Common myeloid progenitor, CD34-positive (primary cell): ENCODE data around the gene TLR7.

Experiments used
- CTCF ChIA-PET: fragments of 350-600 bp; sonication (Branson Sonifier 250); formaldehyde crosslinking; loops from one replicate; lab custom pipeline; 2021; ENCODE audit warnings: antibody characterized with exemption; lab: Charles Lee
- POLR2A ChIA-PET: fragments of 350-600 bp; sonication (Branson Sonifier 250); formaldehyde crosslinking; loops from one replicate; lab custom pipeline; 2021; ENCODE audit warnings: antibody characterized with exemption; lab: Charles Lee
- DNase-seq, 3 donors: peaks; one replicate each; pipeline versions ENCODE4 v3.0.0 to v3.0.0-alpha.2; 2013
- H3K27ac ChIP-seq, 2 experiments: 1 replicate in 1 of 2; 2 replicates in 1 of 2; pipeline ENCODE4 v1.7.0; 2013; ENCODE audit warnings: inconsistent platforms in 2 of 2, low read length in 2 of 2, mild to moderate bottlenecking in 2 of 2, low read depth in 1 of 2, moderate library complexity in 1 of 2; ENCODE audit not compliant: severe bottlenecking in 2 of 2, insufficient read depth in 1 of 2, poor library complexity in 1 of 2
- H3K27me3 ChIP-seq, 5 experiments: replicated peaks in 2 of 5; 1 replicate in 3 of 5; 2 replicates in 2 of 5; pipeline versions ENCODE4 v1.6.1 to v1.7.0; 2013; ENCODE audit warnings: low read length in 4 of 5, mild to moderate bottlenecking in 2 of 5, moderate library complexity in 2 of 5, inconsistent platforms in 1 of 5; ENCODE audit not compliant: insufficient read depth in 5 of 5, control insufficient read depth in 4 of 5
- H3K36me3 ChIP-seq, 4 experiments: 1 replicate in 2 of 4; 2 replicates in 2 of 4; pipeline versions ENCODE4 v1.6.1 to v1.7.0; 2013; ENCODE audit warnings: low read length in 3 of 4, control low read depth in 1 of 4, mild to moderate bottlenecking in 1 of 4; ENCODE audit not compliant: control insufficient read depth in 4 of 4, insufficient read depth in 4 of 4
- H3K4me1 ChIP-seq, 4 experiments: 1 replicate in 3 of 4; 2 replicates in 1 of 4; pipeline versions ENCODE4 v1.6.1 to v1.7.1; 2013; ENCODE audit warnings: low read length in 3 of 4, mild to moderate bottlenecking in 3 of 4, control low read depth in 1 of 4, inconsistent platforms in 1 of 4, moderate library complexity in 1 of 4; ENCODE audit not compliant: control insufficient read depth in 4 of 4, insufficient read depth in 4 of 4; ENCODE audit errors: control extremely low read depth in 1 of 4
- H3K4me3 ChIP-seq, 7 experiments: 1 replicate in 4 of 7; 2 replicates in 3 of 7; pipeline versions ENCODE4 v1.5.1 to v1.7.0; 2013; ENCODE audit warnings: mild to moderate bottlenecking in 7 of 7, low read length in 6 of 7, moderate library complexity in 6 of 7, inconsistent platforms in 2 of 7, low read depth in 2 of 7, control low read depth in 1 of 7; ENCODE audit not compliant: insufficient read depth in 4 of 7, control insufficient read depth in 1 of 7; ENCODE audit errors: extremely low read depth in 1 of 7
- H3K9me3 ChIP-seq, 5 experiments: 1 replicate in 4 of 5; 2 replicates in 1 of 5; pipeline versions ENCODE4 v1.6.1 to v1.7.1; 2013; ENCODE audit warnings: low read length in 4 of 5, mild to moderate bottlenecking in 2 of 5, inconsistent platforms in 1 of 5, low read depth in 1 of 5, moderate library complexity in 1 of 5; ENCODE audit not compliant: control insufficient read depth in 4 of 5, insufficient read depth in 2 of 5; ENCODE audit errors: control extremely low read depth in 1 of 5
- WGBS: methylation state at CpG from one replicate; pipeline ENCODE4 v1.1.5; 2013; ENCODE audit not compliant: insufficient coverage; 5-methylcytosine and 5-hydroxymethylcytosine counted together

Gene TLR7

DNA sequence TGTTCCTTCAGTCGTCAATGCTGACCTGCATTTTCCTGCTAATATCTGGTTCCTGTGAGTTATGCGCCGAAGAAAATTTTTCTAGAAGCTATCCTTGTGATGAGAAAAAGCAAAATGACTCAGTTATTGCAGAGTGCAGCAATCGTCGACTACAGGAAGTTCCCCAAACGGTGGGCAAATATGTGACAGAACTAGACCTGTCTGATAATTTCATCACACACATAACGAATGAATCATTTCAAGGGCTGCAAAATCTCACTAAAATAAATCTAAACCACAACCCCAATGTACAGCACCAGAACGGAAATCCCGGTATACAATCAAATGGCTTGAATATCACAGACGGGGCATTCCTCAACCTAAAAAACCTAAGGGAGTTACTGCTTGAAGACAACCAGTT, 52.2 kb downstream of the TLR7 start:
- Histone ChIP-seq H3K27me3 (peaks cover 0 to 6% (median 0%) of the 10 kb centered on the region in 5 experiments), H3K9me3 (no peaks in the 10 kb centered on the region), H3K4me3 (no peak overlapping the region), H3K4me1 (no peaks in the 10 kb centered on the region), H3K36me3 (no peaks in the 10 kb centered on the region), H3K27ac (no peak overlapping the region)
- ChIA-PET CTCF (no interaction called here), POLR2A (no interaction called here)
- WGBS, result 87% methylated on average over 10 of the region's 10 CpGs
- peak in 2 of 3 donors; percentile 9 to 18 for DNase-seq

- Histone ChIP-seq H3K9me3 (no peaks in the 10 kb centered on the region), H3K27me3 (peaks cover 0 to 6% (median 0%) of the 10 kb centered on the region in 5 experiments), H3K4me1 (no peaks in the 10 kb centered on the region), H3K27ac (no peak overlapping the region), H3K4me3 (no peak overlapping the region), H3K36me3 (no peaks in the 10 kb centered on the region)
- ChIA-PET POLR2A (no interaction called here), CTCF (no interaction called here)
- no peak for DNase-seq
- 80% methylated on average over 1 of the region's 8 CpGs for WGBS
Observed at GRCh38 chrX:12919620-12920019, 52.7 kb downstream of the TLR7 start.

- no peak overlapping the region for H3K4me3 ChIP-seq
- WGBS, result 79% methylated on average over 4 of the region's 8 CpGs
- H3K27me3 ChIP-seq, result peaks cover 0 to 3% (median 0%) of the 10 kb centered on the region in 5 experiments
- H3K4me1 ChIP-seq, result no peaks in the 10 kb centered on the region
- H3K36me3 ChIP-seq, result no peaks in the 10 kb centered on the region
- no peak overlapping the region for H3K27ac ChIP-seq
- ChIA-PET CTCF (no interaction called here), POLR2A (no interaction called here)
- H3K9me3 ChIP-seq, result no peaks in the 10 kb centered on the region
- DNase-seq, result no peak
Observed at GRCh38 chrX:12920990-12921389, 54.1 kb downstream of the TLR7 start.

GRCh38 chrX:12921886-12922598, 55.2 kb downstream of the TLR7 start:
- Histone ChIP-seq H3K27me3 (peaks cover 0 to 3% (median 0%) of the 10 kb centered on the region in 5 experiments), H3K36me3 (no peaks in the 10 kb centered on the region), H3K4me1 (no peaks in the 10 kb centered on the region), H3K4me3 (no peak overlapping the region), H3K27ac (no peak overlapping the region), H3K9me3 (no peaks in the 10 kb centered on the region)
- no peak for DNase-seq
- WGBS, result 77% methylated on average over 4 of the region's 10 CpGs
- CTCF ChIA-PET, result interaction anchor here (0.8 to 1.1 kb wide), 2 partner anchors 24 to 150 kb away, joined by 3 to 4 read pairs; no protein-coding TSS in a partner anchor
- POLR2A ChIA-PET, result no interaction called here

- Histone ChIP-seq H3K4me3 (no peak overlapping the region), H3K27ac (no peak overlapping the region), H3K27me3 (peaks cover 0 to 3% (median 0%) of the 10 kb centered on the region in 5 experiments), H3K4me1 (no peaks in the 10 kb centered on the region), H3K36me3 (no peaks in the 10 kb centered on the region), H3K9me3 (no peaks in the 10 kb centered on the region)
- CTCF ChIA-PET, result interaction anchor here (1.1 kb wide), 1 partner anchor 24 kb away, joined by 3 read pairs; no protein-coding TSS in a partner anchor
- DNase-seq, result no peak
- POLR2A ChIA-PET, result interaction anchor here (0.6 kb wide), 1 partner anchor 762 kb away, joined by 3 read pairs; no protein-coding TSS in a partner anchor
Observed at GRCh38 chrX:12922599-12922919, 55.7 kb downstream of the TLR7 start.

DNA sequence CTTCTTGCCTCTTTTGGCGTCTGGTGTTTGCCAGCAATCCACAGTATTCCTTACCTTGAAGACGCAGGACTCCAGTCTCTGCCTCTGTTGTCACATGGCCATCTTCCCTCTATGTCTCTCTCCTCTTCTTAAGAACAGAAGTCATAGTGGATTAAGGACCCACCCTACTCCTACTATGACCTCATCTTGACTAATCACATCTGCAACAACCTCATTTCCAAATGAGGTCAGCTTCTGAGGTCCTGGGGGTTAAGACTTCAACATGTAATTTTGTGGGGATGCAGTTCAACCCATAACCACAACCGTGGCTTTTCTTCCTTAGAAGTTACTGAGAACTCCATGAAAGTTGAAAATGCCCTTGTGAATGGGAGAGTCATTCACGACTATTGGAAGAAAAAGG, 62.8 kb downstream of the TLR7 start:
- Histone ChIP-seq H3K27me3 (peaks cover 0 to 13% (median 0%) of the 10 kb centered on the region in 5 experiments), H3K36me3 (no peaks in the 10 kb centered on the region), H3K4me1 (no peaks in the 10 kb centered on the region), H3K27ac (no peak overlapping the region), H3K9me3 (no peaks in the 10 kb centered on the region), H3K4me3 (no peak overlapping the region)
- ChIA-PET CTCF (no interaction called here), POLR2A (no interaction called here)
- DNase-seq, result no peak
- WGBS, result 78% methylated on average over 4 of the region's 4 CpGs

DNA sequence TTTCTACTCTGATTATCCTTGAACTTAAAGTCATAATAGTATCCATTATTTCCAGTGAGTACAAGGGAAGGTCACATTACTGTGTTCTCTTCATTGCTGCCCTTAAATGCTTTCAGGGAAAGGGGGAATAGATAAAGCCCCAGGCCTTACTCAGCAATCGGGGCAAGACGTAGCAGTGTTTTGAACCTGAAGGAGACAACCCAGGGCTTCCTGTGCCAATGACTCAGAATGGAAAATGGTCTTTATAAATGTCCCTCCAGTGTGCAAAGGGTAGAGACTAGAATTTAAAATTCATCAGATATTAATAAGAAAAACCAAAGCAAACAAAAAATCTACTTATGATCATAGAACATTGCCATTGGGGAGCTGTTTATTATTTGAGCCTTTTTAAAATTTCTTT, 63.3 kb downstream of the TLR7 start:
- Histone ChIP-seq H3K4me3 (no peak overlapping the region), H3K27me3 (peaks cover 0 to 13% (median 0%) of the 10 kb centered on the region in 5 experiments), H3K27ac (no peak overlapping the region), H3K36me3 (no peaks in the 10 kb centered on the region), H3K4me1 (no peaks in the 10 kb centered on the region), H3K9me3 (no peaks in the 10 kb centered on the region)
- no peak for DNase-seq
- ChIA-PET CTCF (no interaction called here), POLR2A (no interaction called here)
- WGBS, result no CpG with 5 or more reads among the region's 2 CpGs
